GM13976 (cell line): ENCODE results near the gene KIF21A.

Source experiments
- DNase-seq: peaks from one replicate; pipeline ENCODE4 v3.0.0; 2012; ENCODE audit warnings: low spot score
- CTCF ChIP-seq: IDR thresholded peaks from 2 replicates; pipeline ENCODE4 v1.5.1; 2012; ENCODE audit warnings: borderline replicate concordance, mild to moderate bottlenecking; ENCODE audit not compliant: insufficient read depth; ENCODE audit errors: extremely low read depth, missing control alignments, control extremely low read depth
- in situ Hi-C: fragments of 300-500 bp; cut with MboI; formaldehyde crosslinking; loops from one replicate; pipeline ENCODE4 v1.12.0; 2022; ENCODE audit warnings: low sequenced_read_pairs, mixed read lengths, inconsistent platforms; ENCODE audit not compliant: unreplicated experiment

Gene KIF21A

GRCh38 chr12:39354955-39355354 lies 88.0 kb downstream of the KIF21A start:
- TF ChIP-seq CTCF: no peak
- no peak for DNase-seq
- in situ Hi-C loops: no loop called here

- TF ChIP-seq CTCF: no peak
- DNase-seq: no peak
- in situ Hi-C loops: no loop called here
Measured at GRCh38 chr12:39352471-39353017, 90.4 kb downstream of the KIF21A start.

GRCh38 chr12:39351153-39351552 lies 91.8 kb downstream of the KIF21A start:
- DNase-seq: no peak
- TF ChIP-seq CTCF: no peak
- in situ Hi-C loops: no loop called here

- in situ Hi-C loops: no loop called here
- TF ChIP-seq CTCF: no peak
- DNase-seq: no peak
Measured at GRCh38 chr12:39348941-39349626, 93.8 kb downstream of the KIF21A start.

- no peak for TF ChIP-seq CTCF
- DNase-seq: no peak
- in situ Hi-C loops: no loop called here
Measured at GRCh38 chr12:39348523-39348922, 94.4 kb downstream of the KIF21A start.

GRCh38 chr12:39344926-39345325 lies 98.0 kb downstream of the KIF21A start:
- in situ Hi-C loops: no loop called here
- no peak for DNase-seq

More at GRCh38 chr12:39344926-39345325, 98.0 kb downstream of the KIF21A start:
- no peak for TF ChIP-seq CTCF
